Stimulated activated CD8-positive, alpha-beta memory T cell treated with anti-CD3 and anti-CD28 coated beads, Interleukin-15, amount 100 ng/mL, for 1 hour (primary cell): ENCODE results near the gene ULK2.
"Not testable (repeated sequence)": the region's sequence is repeated elsewhere in the genome, so short reads cannot be mapped to it uniquely, and the experiment has no call there.

Experiments used
- DNase-seq: peaks from one replicate; pipeline ENCODE4 v3.0.0-alpha.2; 2020; ENCODE audit warnings: low read depth

ULK2 gene

DNA sequence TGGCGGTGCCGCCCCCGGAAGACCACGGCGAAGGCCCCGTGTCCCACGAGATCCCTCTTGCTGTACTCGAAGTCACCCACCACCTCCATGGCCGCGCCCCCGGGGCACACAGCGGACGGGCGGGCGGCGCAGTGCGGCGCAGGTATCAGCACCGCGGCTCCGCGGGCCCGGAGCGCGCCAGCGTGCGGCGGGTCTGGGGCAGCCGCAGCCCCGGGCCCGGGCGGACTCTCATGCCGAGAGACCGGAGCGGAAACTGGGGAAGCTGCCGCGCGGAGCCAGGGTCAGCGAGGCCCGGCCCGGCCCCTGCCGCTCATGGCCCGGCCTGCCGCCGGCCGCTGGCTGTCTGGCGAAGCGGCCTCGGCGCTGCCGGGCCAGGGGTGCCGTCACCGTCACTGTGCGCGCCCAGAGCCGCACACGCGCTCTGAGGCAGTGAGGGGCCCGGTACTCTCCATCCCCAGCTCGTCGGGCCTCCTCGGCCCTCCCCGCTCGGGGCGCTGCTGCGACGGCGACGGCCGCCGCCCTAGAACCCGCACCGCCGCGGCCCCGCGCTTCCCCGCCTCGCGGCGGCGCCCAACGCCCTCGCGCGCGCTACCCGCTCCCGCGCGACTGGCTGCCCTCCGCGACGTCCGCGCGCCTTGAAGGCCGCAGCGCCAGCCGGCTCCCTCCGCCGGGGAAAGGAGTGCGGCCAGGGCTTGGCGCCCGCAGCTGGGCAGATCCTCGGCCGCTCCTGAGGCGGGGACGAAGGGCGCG, at the start of gene ULK2:
Gene ULK2 (minus strand): TSS at position 608 of the 750 bp plus-strand sequence. CDS start 519 bp downstream, at position 89.
- DNase-seq, result no peak

DNA sequence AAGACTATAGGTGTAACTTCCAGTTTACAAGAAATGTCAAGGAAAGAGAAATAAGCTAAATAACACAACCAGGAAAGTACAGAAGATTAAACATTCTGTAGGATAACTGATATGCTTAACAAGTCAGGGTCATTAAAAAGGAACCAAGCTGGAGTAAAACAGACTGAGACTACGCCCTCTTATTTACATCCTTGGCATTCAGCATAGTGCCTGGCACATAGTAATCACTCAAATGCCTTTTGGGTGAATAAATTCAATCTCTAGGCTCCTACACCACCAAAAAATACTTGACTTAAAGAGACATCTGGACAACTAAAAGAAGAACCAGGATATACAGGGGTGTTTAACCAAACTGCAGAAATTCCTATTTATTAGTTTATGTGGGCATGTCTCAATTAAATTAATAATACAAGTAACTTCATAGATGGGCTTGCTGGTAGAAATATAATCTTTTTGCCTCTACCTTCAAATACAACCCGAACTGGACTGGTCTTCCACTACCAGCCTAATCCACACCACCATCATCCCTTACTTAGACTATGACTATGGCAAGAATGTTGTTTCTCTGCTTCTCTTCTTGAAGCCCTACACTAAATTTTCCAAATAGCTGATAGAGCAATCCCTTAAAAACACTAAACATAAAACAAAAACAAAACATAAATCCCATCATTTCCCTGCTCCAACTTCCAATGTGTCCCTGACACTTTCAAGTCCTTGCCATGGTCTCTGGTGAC, 47.7 kb upstream of the ULK2 start:
- no peak for DNase-seq

DNA sequence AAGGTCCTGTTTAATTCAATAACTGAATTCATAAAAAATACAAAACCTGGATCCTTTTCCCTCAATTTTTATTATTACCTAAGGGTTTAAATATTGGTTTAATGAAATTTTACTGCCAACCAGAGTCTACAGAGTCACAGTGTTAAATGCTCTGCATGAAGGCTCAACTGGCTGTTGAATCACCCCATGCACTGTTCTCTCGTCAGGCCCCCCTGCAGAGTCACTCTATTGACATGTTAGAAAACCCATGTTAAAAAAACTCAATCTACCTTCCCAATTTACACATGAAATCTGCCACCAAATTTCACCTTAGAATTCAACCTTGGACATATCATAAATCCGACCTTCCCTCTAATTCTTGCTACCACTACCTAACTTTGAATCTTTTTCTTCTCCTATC, 43.3 kb upstream of the ULK2 start:
- no peak for DNase-seq

DNA sequence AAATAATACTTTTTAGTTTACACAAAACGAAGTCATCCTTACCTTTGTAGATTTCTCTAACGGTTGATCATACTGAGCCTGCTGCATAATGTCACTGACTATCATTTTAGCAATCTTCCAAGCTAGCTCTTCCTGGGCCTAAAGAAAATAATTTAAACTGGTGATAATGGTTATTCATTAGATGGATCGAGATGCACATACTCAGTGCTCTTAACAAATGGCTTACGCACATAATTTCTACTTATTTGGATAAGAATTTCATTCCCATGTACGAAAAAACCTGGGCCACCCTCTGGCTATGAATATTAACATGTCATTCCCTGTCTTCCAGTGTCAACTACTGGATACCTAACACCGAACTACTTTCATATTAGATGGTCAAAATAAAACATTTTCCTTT, 41.4 kb upstream of the ULK2 start:
- no peak for DNase-seq

DNA sequence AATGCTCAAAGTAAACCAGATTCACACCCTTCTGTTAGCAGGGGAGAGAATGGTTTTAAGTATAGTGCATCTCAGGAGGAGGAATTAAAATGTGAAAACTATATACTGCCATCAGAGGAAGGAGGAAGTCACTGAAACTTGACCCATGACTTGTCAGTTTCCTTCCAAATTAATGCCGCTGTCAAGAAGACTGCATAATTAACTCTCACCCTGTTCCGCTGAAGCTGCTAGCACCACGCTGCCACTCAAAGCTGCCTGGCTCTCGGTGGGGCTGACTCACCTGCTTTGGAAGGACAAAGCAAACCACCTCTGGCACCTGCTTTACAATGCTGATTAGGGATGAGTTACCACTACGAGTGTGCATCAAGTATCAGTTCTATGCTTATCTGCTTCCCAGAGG, 37.8 kb upstream of the ULK2 start:
- no peak for DNase-seq

DNA sequence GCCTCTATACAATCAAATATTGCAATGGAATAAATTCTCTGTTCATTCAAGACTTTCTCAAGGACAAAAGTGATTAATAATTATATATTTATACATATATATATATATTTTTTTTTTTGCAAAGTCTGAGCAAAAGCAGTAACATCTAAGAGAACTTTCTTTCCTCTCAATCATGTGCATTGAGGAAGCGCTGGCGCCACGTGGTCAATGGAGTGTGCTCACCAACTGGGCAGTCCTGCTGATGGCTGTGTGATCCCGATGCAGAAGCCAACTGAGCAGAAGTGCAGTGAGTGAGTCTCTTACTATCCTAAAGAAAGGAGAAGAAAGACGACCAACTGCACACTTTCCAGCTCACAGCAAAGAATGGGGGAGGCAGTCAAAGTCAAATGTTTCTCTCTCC, 37.2 kb upstream of the ULK2 start:
- no peak for DNase-seq

DNA sequence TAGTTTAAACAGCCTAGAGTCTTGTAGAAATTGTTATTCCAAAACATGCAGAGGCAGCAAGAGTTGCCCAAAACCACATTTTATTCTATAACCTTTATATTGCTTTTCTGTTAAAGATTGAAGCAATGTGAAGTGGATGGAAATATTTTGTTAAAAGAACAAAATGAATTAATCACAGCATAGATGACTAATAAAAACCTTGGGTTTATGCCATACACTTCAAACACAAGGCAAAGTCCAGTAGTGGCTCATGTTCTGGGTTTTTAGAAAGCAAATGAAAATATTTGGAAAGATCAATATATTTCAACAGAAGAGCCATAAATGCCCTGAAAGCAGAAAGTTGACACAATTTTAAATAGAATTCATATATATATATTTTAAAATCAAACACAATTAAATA, 36.7 kb upstream of the ULK2 start:
- DNase-seq, result no peak

DNA sequence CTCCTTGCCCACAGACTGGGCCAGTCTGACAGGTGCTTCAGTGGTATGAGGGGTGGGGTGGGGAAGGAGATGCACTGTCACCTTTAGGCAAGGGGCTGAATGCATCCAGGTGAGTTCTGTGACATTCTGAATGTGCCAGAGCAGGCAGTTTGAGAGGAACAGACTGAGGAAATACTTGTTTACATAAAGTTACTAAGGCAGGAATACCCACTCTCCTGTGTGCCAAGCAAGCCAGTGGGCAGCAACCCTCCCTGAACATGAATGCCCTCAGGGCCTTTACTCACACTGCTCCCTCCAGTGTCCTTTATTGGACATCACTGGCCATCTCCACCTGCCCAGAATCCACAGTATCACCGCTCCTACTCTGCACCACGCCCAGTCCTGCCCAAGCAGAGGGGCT, 33.1 kb upstream of the ULK2 start:
- DNase-seq, result no peak

DNA sequence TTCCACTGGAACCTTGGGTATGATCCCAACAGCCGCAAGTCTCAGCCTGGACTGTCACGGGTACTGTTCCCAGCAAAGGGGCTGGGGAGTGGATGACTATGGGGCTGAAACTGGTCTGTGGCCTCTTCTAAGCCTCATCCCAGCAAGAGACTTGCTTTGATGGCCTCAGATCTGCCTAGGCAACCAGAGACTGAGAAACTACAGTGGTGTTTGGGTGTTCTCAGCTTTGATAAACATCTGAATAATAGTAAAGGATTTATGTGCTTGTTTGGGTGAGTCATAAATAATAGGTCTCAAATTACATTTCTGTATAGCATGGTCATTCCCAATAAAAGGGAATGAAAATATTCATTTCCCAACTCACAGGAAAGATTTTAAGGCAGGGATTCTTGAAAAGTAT, 30.2 kb upstream of the ULK2 start:
- DNase-seq, result no peak

DNA sequence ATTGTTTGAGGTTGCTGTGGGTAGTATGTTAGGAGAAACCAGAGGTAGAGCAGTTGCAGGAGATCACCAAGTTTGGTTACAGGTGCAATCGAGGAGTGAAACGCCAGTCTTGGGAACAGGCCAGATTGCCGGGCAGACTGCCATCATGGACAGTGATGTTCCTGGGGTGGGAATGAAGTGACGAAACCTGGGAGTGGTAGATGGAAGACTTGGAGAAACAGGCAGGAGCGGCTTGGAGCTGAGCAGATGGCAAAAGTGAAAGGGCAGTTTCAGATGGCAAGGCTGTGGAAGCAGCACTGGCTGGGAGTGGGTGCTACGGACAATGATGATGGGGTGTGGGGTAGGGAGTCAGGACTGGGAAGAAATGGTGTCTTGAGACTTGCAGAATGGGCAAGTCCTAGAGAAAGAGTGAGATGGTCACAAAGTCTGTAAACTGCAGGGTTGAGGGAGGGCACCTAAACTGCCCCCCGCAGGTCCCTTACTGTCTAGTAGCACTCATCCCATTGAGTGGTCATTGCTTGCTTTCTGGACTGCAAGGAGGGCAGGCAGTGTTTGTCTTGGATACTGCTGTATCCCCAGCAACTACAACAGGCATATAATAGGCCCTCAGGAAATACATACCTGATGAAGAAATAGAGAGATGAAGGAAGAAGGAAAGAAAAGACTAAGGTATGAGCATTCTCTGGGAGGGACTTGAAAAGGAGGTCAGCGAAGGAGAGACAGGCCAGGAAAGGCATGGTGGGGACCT, 29.5 kb upstream of the ULK2 start:
- DNase-seq, result no peak

DNA sequence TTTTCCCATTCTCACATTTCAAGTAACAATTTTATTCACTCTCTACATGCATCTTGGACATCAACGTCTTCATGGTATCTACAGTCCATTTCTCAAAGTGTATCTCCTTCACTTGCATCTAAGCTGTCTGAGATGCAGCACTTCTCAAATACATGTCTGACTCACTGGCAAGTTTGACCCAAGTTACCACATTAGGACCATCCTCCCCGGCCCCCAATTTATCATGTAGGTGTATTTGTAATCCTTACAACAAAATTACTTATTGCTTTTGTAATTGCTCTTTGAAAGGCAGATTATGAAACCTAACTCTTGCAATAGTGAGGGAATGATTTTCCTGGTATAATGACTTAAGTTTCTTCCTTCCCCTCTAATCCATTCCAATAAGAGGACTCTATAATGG, 28.9 kb upstream of the ULK2 start:
- DNase-seq, result no peak

DNA sequence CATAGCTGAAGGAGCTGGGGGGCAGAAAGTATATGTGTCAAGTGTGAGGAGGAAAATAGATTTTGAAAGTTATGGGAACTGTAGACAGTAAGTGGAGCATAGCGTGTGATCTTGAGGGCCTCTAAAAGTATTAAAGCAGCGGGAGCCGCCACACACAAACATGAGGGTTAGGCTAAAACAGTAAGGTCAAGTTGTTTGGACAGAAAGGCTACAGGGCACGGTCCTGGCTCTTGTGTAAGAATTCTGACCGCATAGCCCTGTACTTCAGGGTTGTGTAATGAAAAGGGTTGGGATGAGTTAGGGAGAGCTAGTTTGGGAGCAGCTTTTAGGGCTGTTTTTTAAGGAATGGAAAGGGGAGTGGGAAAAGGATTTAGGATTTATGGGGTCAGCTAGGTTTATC, 22.8 kb upstream of the ULK2 start:
- not testable (repeated sequence) for DNase-seq

DNA sequence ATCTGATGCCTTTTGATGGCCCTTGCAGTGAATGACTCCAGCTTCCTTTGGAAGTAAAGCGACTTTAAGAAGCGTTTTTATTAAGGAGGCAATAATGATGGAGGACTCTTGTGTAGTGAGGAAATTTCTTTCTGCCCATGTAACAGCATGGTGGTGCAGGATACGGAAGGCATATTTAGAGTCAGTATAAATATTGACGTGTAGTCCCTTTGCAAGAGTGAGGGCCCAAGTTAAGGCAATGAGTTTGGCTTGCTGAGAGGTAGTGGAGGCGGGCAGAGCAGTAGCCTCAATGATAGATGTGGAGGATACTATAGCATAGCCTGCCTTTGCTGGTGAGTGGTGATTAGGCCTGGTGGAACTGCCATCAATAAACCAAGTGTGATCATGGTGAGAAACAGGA, 22.3 kb upstream of the ULK2 start:
- not testable (repeated sequence) for DNase-seq

DNA sequence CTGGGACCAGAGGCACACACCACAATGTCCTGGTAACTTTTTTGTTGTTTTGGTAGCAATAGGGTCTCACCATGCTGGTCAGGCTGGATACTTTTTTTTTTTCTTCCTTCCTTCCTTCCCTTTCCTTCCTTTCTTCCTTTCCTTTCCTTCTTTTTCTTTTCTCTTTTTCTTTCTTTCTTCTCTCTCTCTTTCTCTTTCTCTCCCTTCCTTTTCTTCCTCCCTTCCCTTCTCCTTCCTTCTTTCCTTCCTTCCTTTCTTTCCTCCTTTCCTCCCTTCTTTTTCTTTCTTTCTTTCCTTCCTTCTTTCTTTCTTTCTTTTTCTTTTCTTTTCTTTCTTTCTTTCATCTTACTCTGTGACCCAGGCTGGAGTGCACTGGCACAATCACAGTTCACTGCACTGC, 18.4 kb upstream of the ULK2 start:
- no peak for DNase-seq

DNA sequence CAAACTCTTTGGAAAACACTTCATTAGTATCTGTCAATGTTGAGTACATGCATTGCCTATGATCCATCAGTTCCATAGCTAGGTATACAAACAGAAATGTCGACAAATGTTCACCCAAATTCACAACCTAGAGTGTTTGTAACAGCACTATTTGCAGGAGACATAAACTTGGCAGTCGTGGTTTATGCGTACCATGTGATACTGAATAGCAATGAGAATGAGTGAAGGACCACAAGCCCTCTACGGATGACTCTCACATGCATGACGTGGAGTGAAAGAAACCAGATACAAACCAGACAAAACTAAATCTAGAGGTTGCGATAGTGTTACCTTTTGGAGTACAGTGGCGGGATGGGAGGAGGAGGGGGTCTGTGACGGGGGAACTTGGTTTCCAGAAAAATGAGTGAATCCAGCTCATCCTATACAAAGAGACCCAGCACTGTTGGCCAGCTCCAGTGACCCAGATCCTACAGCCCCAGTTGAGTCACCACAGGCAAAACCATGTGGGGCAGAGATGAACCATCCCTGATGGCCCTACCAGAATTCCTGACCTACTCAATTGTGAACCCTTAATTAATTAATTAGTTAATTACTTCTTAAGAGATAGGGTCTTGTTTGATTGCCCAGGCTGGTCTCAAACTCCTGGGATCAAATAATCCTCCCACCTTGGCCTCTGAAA, 15.9 kb upstream of the ULK2 start:
- no peak for DNase-seq

DNA sequence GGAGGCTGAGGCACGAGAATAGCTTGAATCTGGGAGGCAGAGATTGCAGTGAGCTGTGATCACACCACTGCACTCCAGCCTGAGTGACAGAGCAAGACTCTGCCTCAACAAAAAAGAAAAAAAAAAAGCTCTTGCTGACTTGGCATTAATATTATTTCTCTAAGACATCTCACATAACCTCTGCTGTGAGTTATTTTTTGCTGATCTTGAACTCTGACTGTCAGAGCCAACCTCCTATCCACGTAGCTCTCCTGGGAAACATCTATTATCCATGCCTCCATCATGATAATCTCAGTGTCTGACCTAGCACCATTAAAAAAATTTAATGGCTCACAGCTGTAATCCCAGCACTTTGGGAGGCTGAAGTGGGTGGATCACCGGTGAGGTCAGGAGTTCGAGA, 12.7 kb upstream of the ULK2 start:
- DNase-seq, result no peak

DNA sequence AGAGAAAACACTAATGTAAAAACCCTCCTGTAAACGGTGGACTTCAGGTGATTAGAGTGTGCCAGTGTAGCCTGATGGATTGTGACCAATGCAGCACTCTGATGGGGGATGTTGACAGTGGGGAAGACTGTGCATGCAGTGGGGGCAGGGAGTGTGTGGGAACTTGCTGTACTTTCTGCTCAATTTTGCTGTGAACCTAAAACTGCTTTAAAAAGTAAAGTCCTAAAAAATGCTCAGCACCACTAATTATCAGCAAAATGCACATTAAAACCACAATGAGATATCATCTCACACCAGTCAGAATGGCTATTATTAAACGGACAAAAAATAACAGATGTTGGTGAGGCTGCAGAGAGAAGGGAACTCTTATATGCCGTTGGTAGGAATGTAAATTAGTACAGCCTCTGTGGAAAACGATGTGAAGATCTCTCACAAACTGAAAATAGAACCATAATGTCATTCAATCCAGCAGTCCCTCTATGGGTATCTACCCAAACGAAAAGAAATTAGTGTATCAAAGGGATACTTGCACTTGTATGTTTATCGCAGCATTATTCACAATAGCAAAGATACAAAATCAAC, 9.7 kb upstream of the ULK2 start:
- DNase-seq, result no peak

DNA sequence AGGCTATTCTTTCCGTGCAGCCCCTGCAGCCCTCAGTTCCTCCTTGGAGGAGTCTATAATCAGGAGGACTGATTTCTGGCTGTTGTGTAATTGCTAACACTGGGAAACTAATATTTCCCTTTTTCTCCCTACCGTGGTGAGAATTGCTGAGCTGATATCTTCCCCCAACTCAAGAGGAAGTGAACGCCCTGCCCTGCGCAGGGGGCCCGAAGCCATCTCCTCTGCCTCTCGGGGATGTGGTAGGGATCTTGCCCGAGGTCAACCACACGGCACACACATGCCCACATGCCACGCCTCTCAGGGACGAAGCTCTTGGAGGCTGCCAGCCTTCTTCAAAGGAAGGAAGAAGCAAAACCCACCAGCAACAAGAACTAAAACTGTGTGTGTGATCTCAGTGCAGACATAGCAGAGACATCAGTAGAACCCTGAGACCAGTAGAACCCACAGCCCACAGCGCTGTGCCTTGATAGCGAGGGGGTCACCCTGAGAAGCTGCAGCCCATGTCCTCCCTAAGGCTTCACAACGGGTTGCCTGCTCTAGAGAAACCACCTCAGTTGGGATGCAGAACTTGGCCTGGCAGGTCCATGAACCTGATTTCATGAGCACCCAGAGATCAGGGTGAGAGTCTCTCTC, 8.9 kb upstream of the ULK2 start:
- DNase-seq, result no peak

DNA sequence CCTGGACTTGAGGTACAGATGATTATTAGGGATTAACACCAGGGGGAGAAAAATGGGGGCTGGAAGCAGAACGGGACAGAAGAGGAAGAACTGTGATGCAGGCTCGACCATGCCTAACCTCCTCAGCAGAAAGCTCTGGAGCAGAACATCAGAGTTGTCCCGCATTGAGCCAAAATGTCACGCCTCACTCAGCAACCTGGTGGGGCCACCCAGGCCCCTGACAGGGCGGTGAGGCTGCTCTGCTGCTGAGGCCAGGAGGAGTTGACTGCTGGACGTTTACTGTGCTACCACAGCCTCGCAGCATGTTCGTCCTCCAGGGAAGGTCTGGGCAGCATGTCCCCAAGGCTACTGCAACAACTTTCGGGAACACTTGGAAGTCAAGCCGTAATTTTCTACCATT, 6.5 kb upstream of the ULK2 start:
- no peak for DNase-seq

DNA sequence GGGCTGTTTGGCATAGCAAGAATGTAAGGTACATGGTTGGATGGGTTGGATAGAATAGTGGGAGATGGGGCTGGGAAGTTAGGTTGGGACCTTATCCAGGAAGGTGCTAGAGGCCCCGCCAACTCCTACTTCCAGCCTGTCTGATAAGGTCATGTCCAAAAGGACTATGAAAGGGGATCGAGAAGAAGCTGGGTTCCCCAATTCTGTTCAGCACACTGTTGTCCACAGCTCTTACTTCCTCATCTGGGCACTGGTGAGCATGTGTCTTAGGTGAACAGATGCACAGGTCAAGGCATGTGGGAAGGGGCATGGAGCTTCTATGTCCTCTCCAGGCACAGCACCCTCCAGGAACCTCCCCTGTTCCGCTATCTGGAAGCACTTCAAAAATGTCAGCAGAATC, 5.6 kb upstream of the ULK2 start:
- DNase-seq, result no peak

DNA sequence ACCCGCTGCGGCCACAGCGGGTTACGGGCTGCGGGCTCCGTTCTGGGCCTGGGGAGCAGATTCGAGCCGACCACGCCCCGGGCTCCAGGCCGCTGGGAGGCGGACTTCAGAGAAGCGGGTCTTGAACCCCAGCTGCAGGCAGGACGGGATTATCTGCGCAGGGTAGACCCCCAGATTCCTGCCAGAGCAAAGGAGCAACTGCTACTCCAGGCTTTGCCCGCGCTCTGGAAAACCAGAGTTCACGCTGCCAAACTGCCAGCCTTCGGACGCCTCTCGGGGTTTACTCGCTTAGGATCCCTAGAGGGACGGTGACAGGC, 301 bp upstream of the ULK2 start:
- no peak for DNase-seq

DNA sequence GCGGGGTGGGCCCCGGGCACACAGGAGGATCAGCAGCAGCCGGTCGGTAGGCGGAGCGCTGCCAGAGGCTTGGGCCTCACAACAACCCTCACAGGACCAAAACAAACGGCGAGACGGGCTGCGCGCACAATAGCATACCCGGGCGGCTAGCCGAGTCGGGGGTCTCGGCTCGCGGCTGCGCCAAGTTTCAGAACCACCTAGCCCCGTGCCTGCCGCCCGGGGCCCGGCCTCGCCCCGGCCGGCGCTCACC, 732 bp downstream of the ULK2 start:
- DNase-seq, result peak; percentile 20
